ENCODE data around the gene SMPD4.
A peak's percentile ranks its signal among the peaks of the same experiment; 100 is the strongest.
"Not testable (repeated sequence)": the region's sequence is repeated elsewhere in the genome, so short reads cannot be mapped to it uniquely, and the experiment has no call there.

The SMPD4 gene

DNA sequence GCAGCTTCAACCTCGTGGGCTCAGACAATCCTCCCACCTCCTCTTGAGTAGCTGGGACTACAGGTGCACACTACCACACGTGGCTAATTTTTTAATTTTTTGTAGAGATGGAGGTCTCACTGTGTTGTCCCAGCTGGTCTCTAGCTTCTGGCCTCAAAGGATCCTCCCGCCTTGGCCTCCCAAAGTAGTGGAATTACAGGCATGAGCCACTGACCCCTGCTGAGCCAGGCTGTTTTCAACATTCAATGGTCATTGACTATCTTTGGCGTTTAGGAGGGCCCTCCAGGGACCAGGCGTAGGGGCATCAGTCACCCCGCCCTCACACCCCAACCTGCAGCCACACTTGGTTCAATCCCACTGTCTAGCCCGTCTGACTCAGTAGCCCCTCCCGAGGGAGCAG is 5.9 kb upstream of the SMPD4 start:
- DNase-seq = no peak
- Histone ChIP-seq H3K27me3 (replicated peaks) (no peaks in the 10 kb centered on the region), H3K4me3 (ENCODE audit: low read depth, low read length) (no peak overlapping the region), H3K36me3 (replicated peaks) (peaks cover 2% of the 10 kb centered on the region), H3K27ac (no peak overlapping the region)
- TF ChIP-seq, protein P1, sequence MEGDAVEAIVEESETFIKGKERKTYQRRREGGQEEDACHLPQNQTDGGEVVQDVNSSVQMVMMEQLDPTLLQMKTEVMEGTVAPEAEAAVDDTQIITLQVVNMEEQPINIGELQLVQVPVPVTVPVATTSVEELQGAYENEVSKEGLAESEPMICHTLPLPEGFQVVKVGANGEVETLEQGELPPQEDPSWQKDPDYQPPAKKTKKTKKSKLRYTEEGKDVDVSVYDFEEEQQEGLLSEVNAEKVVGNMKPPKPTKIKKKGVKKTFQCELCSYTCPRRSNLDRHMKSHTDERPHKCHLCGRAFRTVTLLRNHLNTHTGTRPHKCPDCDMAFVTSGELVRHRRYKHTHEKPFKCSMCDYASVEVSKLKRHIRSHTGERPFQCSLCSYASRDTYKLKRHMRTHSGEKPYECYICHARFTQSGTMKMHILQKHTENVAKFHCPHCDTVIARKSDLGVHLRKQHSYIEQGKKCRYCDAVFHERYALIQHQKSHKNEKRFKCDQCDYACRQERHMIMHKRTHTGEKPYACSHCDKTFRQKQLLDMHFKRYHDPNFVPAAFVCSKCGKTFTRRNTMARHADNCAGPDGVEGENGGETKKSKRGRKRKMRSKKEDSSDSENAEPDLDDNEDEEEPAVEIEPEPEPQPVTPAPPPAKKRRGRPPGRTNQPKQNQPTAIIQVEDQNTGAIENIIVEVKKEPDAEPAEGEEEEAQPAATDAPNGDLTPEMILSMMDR (IDR thresholded peaks at IDR 0.05; ENCODE audit: low read depth, low read length, missing control alignments) = no peak
- in situ Hi-C loops (cut with HindIII; ENCODE audit: low pct_ligation_motif_present, low sequenced_read_pairs) = no loop called here

GRCh38 chr2:130186391-130186790 is 5.0 kb upstream of the SMPD4 start:
- DNase-seq = no peak
- Histone ChIP-seq H3K27me3 (replicated peaks) (no peaks in the 10 kb centered on the region), H3K27ac (no peak overlapping the region), H3K36me3 (replicated peaks) (peaks cover 2% of the 10 kb centered on the region), H3K4me3 (ENCODE audit: low read depth, low read length) (no peak overlapping the region)
- TF ChIP-seq, protein P1 (IDR thresholded peaks at IDR 0.05; ENCODE audit: low read depth, low read length, missing control alignments) = no peak
- in situ Hi-C loops (cut with HindIII; ENCODE audit: low pct_ligation_motif_present, low sequenced_read_pairs) = no loop called here

- TF ChIP-seq, protein P1 (IDR thresholded peaks at IDR 0.05; ENCODE audit: low read depth, low read length, missing control alignments) = no peak
- H3K27ac ChIP-seq = no peak overlapping the region
- no peaks in the 10 kb centered on the region for H3K27me3 ChIP-seq (replicated peaks)
- peaks cover 2% of the 10 kb centered on the region for H3K36me3 ChIP-seq (replicated peaks)
- no peak for DNase-seq
- in situ Hi-C loops (cut with HindIII; ENCODE audit: low pct_ligation_motif_present, low sequenced_read_pairs) = no loop called here
- H3K4me3 ChIP-seq (ENCODE audit: low read depth, low read length) = no peak overlapping the region
Observed at GRCh38 chr2:130185896-130186295, 4.5 kb upstream of the SMPD4 start.

DNA sequence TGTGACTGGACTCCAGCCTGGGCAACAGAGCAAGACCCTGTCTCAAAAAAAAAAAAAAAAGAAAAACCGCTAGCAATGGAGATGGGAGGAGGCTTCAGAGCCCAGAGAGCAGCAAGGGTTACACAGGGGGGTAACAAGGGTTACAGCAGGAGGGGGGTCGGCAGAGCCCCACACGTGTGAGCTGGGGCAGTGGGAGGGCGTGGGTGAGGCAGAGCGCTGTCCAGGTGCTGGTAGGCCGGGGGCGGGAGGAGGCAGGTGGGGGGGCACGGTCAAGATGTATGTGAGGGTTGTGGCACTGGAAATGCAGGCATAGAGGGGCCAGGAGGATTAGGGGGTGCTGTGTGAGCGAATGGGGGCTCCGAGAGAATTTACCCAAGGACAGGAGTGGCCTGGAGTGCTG is 4.0 kb upstream of the SMPD4 start:
- Histone ChIP-seq H3K4me3 (ENCODE audit: low read depth, low read length) (no peak overlapping the region), H3K36me3 (replicated peaks) (peaks cover 2% of the 10 kb centered on the region), H3K27me3 (replicated peaks) (no peaks in the 10 kb centered on the region), H3K27ac (no peak overlapping the region)
- in situ Hi-C loops (cut with HindIII; ENCODE audit: low pct_ligation_motif_present, low sequenced_read_pairs) = no loop called here
- DNase-seq = no peak
- TF ChIP-seq, protein P1 (IDR thresholded peaks at IDR 0.05; ENCODE audit: low read depth, low read length, missing control alignments) = no peak

DNA sequence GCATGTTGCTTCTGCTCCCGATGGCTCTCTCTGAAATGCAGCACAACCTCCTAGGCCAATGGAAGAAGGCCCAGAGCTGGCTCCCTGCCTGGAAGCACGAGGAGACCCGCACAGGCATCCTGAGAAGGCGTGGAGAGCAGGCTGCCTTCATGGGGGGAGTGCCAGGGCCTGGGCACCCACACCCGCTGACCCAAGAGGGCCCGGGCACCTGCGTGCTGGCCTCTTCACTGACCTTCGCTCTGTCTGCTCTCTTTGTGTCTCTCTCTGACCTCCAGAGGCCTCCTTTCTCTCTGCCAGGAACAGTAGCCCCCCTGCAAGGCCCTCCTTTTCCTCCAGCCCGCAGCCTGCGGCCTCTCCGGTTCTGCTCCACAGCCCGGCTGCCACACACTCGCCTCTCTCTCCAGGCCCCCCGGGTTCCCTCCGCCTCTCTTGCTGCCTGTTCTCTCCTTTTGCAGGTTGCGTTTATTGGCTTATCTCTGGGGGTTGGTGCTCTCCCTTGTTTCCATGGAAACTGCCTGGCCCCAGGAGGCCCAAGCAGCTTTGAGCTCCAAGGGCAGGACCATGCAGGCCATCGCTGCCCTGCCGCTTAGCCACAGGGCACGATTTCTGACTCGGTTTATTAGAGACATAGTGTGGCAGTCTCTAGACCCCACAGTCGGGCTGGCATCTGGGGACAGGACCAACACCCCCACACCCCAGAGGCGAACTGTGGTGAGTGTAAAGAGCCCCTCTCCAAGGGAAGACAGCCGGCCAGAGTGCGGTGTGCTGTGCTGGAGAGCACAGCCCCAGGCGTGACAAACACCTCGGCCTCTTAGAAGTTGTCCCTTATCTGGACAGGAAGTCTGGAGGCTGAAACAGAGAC is 2.3 kb upstream of the SMPD4 start:
- peaks cover 2% of the 10 kb centered on the region for H3K36me3 ChIP-seq (replicated peaks)
- no peak overlapping the region for H3K27ac ChIP-seq
- DNase-seq = no peak
- in situ Hi-C loops (cut with HindIII; ENCODE audit: low pct_ligation_motif_present, low sequenced_read_pairs) = no loop called here
- TF ChIP-seq, protein P1 (IDR thresholded peaks at IDR 0.05; ENCODE audit: low read depth, low read length, missing control alignments) = no peak
- H3K4me3 ChIP-seq (ENCODE audit: low read depth, low read length) = peak overlapping the region; percentile 66
- H3K27me3 ChIP-seq (replicated peaks) = no peaks in the 10 kb centered on the region

DNA sequence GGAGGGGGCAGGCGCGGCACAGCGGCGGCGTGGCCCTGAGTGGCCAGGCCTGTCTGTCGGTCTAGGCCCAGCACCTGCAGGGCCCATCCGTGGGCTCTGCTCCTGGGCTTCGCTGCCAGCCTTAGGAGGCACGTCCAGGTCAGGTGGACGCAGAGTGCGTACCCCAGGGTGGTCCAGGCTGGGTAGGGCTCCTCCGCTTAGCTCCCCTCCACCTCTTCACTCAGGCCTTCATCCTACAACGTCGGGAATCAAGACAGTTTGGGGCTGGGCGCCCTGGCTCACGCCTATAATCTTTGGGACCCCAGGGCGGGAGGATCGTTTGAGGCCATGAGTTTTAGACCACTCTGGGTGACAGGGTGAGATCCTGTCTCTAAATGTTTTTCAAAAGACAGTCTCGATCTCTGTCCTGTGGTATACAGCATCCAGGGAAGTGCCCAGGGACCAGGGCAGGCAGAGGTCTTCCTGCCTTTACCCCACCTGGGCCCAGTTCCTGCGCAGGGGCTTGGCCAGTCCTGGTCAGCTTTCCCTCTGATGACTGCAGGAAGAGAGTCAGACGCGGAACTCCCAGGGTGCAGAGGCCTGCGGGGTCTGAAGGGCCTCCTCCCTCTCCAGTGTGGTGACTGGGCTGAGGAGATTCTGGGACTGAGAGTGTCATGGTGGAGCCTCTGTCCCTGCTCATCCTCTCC is 1.6 kb upstream of the SMPD4 start:
- H3K36me3 ChIP-seq (replicated peaks); DNase-seq; in situ Hi-C loops (cut with HindIII; ENCODE audit: low pct_ligation_motif_present, low sequenced_read_pairs); H3K27me3 ChIP-seq (replicated peaks): not testable (repeated sequence)
- H3K4me3 ChIP-seq (ENCODE audit: low read depth, low read length) = peak overlapping the region; percentile 66
- H3K27ac ChIP-seq = peak overlapping the region; percentile 79
